A673 (cell line): ENCODE results near the gene ALDH5A1. TPM values are rescaled to one million over a fixed set of nuclear protein-coding genes. Genes with fewer than 3 reads are reported as not detected.

Source experiments
- BruUV-seq: library from RNA; stranded (reverse); fragments of 400-500 nt; replicated peaks from 2 replicates; lab custom pipeline; 2021; lab: Mats Ljungman, UMichigan
- CTCF ChIA-PET: fragments of 300-600 bp; sonication (Branson Sonifier 250); formaldehyde crosslinking; loops from one replicate; lab custom pipeline; 2022; ENCODE audit warnings: antibody characterized with exemption; lab: Charles Lee
- POLR2A ChIA-PET: fragments of 300-600 bp; sonication (Branson Sonifier 250); formaldehyde crosslinking; loops from one replicate; lab custom pipeline; 2022; ENCODE audit warnings: antibody characterized with exemption; ENCODE audit not compliant: low non-redundant PET; lab: Charles Lee
- DNase-seq: peaks from one replicate; pipeline ENCODE4 v3.0.0-alpha.2; 2015; ENCODE audit warnings: low spot score
- H3K27ac ChIP-seq: fragments of 200-600 bp; sonication (generic); 2 replicates; pipeline ENCODE4 v1.5.1; 2016; ENCODE audit warnings: mixed run types, low read depth, mild to moderate bottlenecking, mixed read lengths, antibody characterized with exemption, low read length; ENCODE audit not compliant: poor library complexity, severe bottlenecking
- H3K27me3 ChIP-seq: fragments of 200-600 bp; sonication (generic); replicated peaks from 2 replicates; pipeline ENCODE4 v1.6.1; 2017; ENCODE audit warnings: mixed run types, low read depth, mild to moderate bottlenecking, mixed read lengths, antibody characterized with exemption, low read length; ENCODE audit not compliant: insufficient read depth, poor library complexity
- H3K36me3 ChIP-seq: fragments of 200-600 bp; sonication (generic); 2 replicates; pipeline ENCODE4 v1.6.1; 2016; ENCODE audit warnings: mixed run types, mild to moderate bottlenecking, mixed read lengths, antibody characterized with exemption, low read length; ENCODE audit not compliant: insufficient read depth, poor library complexity, severe bottlenecking
- H3K4me1 ChIP-seq: fragments of 200-600 bp; sonication (generic); 2 replicates; pipeline ENCODE4 v1.6.1; 2017; ENCODE audit warnings: mixed run types, mild to moderate bottlenecking, mixed read lengths, antibody characterized with exemption, low read length; ENCODE audit not compliant: insufficient read depth, poor library complexity, severe bottlenecking
- H3K4me3 ChIP-seq: fragments of 200-600 bp; sonication (generic); 2 replicates; pipeline ENCODE4 v1.5.1; 2016; ENCODE audit warnings: low read depth, mixed run types, mild to moderate bottlenecking, mixed read lengths, low read length; ENCODE audit not compliant: poor library complexity, severe bottlenecking
- H3K9me3 ChIP-seq: fragments of 200-600 bp; sonication (generic); 2 replicates; pipeline ENCODE4 v1.6.1; 2016; ENCODE audit warnings: mixed run types, low read depth, mild to moderate bottlenecking, mixed read lengths, antibody characterized with exemption, low read length; ENCODE audit not compliant: poor library complexity, severe bottlenecking
- CTCF ChIP-seq: fragments of 300-800, 200-600 bp; sonication (generic); conservative IDR thresholded peaks from 2 replicates; pipeline ENCODE4 v1.5.1; 2017; ENCODE audit warnings: low read depth, mild to moderate bottlenecking, antibody characterized with exemption, low read length, moderate library complexity, mixed read lengths
- EZH2 ChIP-seq: fragments of 200-600 bp; sonication (generic); IDR thresholded peaks from 2 replicates; pipeline ENCODE4 v1.6.1; 2017; ENCODE audit warnings: borderline replicate concordance, low read depth, mild to moderate bottlenecking, mixed read lengths, antibody characterized with exemption, low read length; ENCODE audit not compliant: poor library complexity, severe bottlenecking
- intact Hi-C: fragments of 100-400 bp; cut with micrococcal nuclease; formaldehyde crosslinking; loops from one replicate; pipeline ENCODE4 v1.10.0; 2022; ENCODE audit not compliant: unreplicated experiment
- total RNA-seq: library from RNA; stranded (reverse); gene quantifications from 2 replicates; pipeline ENCODE4 v1.2.3, GENCODE V29; 2021

Gene ALDH5A1
- total RNA-seq, 1 experiment from 2014 or later: 4.1 TPM

- POLR2A ChIA-PET: interaction anchor here (0.5 kb wide), 1 partner anchor 36 kb away, joined by 3 read pairs; no protein-coding TSS in a partner anchor
- CTCF ChIA-PET: no interaction called here
- no peak for TF ChIP-seq CTCF
- TF ChIP-seq EZH2: no peak
- no peaks in the 10 kb centered on the region for H3K9me3 ChIP-seq
- no peak overlapping the region for H3K4me3 ChIP-seq
- H3K27me3 ChIP-seq: no peaks in the 10 kb centered on the region
- intact Hi-C loops: no loop called here
- no peaks in the 10 kb centered on the region for H3K4me1 ChIP-seq
- H3K36me3 ChIP-seq: no peaks in the 10 kb centered on the region
- no peak for DNase-seq
- H3K27ac ChIP-seq: no peak overlapping the region
- BruUV-seq: no TSS peak
Observed at GRCh38 chr6:24453921-24454320, 40.8 kb upstream of the ALDH5A1 start.

- CTCF ChIA-PET: no interaction called here
- intact Hi-C loops: no loop called here
- no peak for DNase-seq
- TF ChIP-seq EZH2: no peak
- no peak for TF ChIP-seq CTCF
- Histone ChIP-seq H3K36me3 (no peaks in the 10 kb centered on the region), H3K4me1 (no peaks in the 10 kb centered on the region), H3K4me3 (no peak overlapping the region), H3K27me3 (no peaks in the 10 kb centered on the region), H3K27ac (no peak overlapping the region), H3K9me3 (no peaks in the 10 kb centered on the region)
- no TSS peak for BruUV-seq
- POLR2A ChIA-PET: no interaction called here
Observed at GRCh38 chr6:24454452-24454851, 40.3 kb upstream of the ALDH5A1 start.

- Histone ChIP-seq H3K4me3 (no peak overlapping the region), H3K36me3 (no peaks in the 10 kb centered on the region), H3K9me3 (no peaks in the 10 kb centered on the region), H3K27me3 (no peaks in the 10 kb centered on the region), H3K27ac (no peak overlapping the region), H3K4me1 (no peaks in the 10 kb centered on the region)
- no peak for TF ChIP-seq CTCF
- TF ChIP-seq EZH2: no peak
- ChIA-PET CTCF (no interaction called here), POLR2A (no interaction called here)
- BruUV-seq: no TSS peak
- intact Hi-C loops: no loop called here
- no peak for DNase-seq
Observed at GRCh38 chr6:24455061-24455460, 39.7 kb upstream of the ALDH5A1 start.
